ENCODE data around the gene PLSCR2.

DNA sequence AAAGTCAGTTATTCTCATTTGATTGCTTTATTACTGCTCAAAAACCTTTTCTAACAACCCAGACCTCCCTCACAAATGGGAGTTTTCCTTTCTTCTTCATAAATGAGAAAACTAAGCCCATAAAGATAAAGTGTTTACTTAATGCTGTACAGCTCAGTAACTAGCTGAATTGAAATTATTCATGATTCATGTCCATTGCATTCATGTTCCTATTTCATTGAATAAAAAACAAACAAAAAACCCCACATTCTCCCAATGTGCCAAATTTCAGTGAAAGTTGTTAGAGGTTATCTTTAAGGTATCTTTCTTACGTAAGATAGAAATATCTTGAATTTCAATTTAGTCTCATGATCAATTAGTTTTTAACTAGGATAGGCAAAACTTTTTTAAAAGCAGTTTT, 2.8 kb downstream of the PLSCR2 start:
- TF ChIP-seq, protein P1, sequence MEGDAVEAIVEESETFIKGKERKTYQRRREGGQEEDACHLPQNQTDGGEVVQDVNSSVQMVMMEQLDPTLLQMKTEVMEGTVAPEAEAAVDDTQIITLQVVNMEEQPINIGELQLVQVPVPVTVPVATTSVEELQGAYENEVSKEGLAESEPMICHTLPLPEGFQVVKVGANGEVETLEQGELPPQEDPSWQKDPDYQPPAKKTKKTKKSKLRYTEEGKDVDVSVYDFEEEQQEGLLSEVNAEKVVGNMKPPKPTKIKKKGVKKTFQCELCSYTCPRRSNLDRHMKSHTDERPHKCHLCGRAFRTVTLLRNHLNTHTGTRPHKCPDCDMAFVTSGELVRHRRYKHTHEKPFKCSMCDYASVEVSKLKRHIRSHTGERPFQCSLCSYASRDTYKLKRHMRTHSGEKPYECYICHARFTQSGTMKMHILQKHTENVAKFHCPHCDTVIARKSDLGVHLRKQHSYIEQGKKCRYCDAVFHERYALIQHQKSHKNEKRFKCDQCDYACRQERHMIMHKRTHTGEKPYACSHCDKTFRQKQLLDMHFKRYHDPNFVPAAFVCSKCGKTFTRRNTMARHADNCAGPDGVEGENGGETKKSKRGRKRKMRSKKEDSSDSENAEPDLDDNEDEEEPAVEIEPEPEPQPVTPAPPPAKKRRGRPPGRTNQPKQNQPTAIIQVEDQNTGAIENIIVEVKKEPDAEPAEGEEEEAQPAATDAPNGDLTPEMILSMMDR (IDR thresholded peaks at IDR 0.05; ENCODE audit: insufficient read depth, low read length), result no peak
- no peak for TF ChIP-seq POLR2AphosphoS5 (IDR thresholded peaks at IDR 0.05; ENCODE audit: low read depth)

Measured in HL-60 (cell line).